Activated CD4-positive, CD25-positive, alpha-beta regulatory T cell treated with anti-CD3 and anti-CD28 coated beads, Interleukin-2, amount 50 U/mL, for 24 hours (primary cell): ENCODE data around the gene C1QTNF8.

Experiments
- ATAC-seq, 2 donors: fragments of 150-1000 bp; cut with Tn5 transposase; one replicate each; pipeline ENCODE4 v1.10.0; 2021; ENCODE audit warnings: mild to moderate bottlenecking in 1 of 2, moderate library complexity in 1 of 2

The C1QTNF8 gene

GRCh38 chr16:1057252-1057932 is 38.7 kb downstream of the C1QTNF8 start:
- ATAC-seq: peak; percentile 46 to 50

DNA sequence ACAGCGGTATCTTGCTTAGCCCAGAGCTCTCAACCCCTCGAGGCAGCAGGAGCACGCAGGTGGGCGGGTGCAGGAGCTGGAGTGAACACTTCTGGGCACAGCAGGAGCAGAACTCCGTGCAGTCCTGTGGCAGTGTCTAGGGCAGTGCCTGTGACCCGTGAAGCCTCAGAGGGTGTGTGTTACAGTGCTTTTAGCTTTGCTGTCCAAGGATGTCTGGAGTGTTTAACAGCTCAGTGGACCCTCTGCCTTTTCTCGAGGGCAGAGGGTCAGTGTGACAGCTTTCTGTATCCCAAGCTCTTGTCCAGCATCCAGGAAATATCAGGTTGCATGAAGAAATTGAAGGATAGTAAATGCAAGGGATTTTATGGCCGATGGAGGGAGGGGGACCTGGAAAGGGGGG is 39.8 kb downstream of the C1QTNF8 start:
- no peak for ATAC-seq

GRCh38 chr16:1055557-1055924 is 40.5 kb downstream of the C1QTNF8 start:
- no peak for ATAC-seq

DNA sequence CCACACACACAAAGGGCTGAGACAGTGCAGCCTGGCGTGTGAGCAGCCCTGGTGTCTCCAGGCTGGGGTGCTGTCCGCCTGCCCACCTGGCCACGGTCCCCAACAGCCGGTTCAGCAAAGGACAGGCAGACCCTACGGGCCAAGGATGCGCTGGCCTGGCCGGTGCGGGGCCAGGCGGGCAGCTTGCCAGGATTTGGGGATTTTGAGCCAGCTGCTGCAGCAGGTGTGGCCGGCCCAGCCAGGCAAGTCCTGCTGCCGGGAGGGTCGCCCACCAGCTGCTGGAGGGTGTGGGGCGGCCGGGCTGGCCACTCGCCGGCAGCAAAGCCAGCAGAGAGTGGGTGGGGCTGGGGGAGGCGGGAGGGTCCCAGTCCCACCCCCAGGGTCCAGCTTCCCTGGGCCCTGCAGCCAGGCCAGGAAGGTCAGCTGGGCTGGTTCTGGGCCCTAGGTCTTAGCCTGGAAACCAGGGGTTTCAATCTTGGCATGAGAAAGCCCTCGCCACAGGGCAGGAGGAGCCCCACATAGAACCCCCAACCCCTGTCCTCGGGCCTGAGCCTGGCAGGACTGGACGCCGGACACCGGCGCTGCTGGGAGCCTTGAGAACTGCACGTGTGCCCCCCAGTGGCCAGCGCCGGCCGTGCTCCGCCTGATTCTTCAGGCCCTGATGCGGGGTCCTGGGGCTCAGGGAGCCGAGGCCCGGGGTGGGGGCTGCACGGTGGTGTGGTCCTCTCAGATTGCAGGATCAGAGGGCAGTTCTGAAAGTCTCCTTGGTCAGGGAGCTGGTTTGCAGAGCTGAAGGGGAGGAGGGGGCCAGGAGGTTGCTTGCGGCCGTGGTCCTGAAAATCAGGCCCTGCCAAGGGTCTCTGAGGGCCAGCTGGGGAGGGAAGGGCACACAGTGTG is 41.1 kb downstream of the C1QTNF8 start:
- ATAC-seq: peak; percentile 24 to 37

- no peak for ATAC-seq
These were observed 42.2 kb downstream of the C1QTNF8 start for GRCh38 chr16:1053700-1054368.

- ATAC-seq: no peak
These were observed 42.9 kb downstream of the C1QTNF8 start for GRCh38 chr16:1053121-1053521.

DNA sequence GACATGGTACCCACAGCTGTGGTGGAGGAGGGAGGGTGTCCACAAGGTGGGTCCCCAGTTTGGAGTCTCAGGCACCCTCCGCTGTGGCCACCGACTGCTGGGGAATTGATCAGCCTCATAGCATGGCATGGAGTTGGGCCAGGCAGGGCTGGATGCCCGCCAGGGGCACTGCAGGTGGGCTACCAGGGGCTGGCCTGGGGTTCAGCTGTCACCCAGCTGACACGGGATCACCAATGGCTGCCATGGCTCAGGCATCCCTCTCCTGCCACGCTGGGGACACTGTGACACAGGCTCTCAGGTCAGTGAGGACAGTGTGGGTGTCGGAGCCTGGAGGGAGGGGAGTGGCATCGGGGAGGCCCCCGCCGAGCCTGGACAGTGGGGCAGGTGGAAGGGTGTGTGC is 43.3 kb downstream of the C1QTNF8 start:
- ATAC-seq: no peak

DNA sequence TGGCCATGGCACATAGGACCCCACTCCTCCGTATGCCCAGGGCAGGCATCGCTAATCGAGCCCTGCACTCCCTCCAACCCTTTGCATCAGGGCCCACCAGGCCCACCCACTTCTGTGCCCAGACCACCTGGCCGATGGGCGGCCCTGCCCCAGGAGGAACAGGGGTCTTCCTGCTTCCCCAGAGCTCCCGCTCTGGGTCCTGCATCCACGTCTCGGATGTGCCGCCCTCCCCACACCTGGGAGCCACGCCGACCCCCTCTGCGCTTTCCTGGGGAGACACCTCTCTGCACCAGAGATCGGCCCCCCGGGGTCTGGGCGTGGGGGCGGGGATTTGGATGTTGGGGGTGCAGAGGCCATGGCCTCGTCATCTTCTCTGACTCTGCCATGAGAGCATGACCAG is 44.6 kb downstream of the C1QTNF8 start:
- ATAC-seq: no peak

GRCh38 chr16:1050921-1051320 is 45.1 kb downstream of the C1QTNF8 start:
- ATAC-seq: no peak

GRCh38 chr16:1050516-1050915 is 45.5 kb downstream of the C1QTNF8 start:
- no peak for ATAC-seq

GRCh38 chr16:1049976-1050247 is 46.1 kb downstream of the C1QTNF8 start:
- ATAC-seq: no peak

- ATAC-seq: no peak
These were observed 46.7 kb downstream of the C1QTNF8 start for GRCh38 chr16:1049113-1049975.

- no peak for ATAC-seq
These were observed 47.5 kb downstream of the C1QTNF8 start for GRCh38 chr16:1048442-1049112.

DNA sequence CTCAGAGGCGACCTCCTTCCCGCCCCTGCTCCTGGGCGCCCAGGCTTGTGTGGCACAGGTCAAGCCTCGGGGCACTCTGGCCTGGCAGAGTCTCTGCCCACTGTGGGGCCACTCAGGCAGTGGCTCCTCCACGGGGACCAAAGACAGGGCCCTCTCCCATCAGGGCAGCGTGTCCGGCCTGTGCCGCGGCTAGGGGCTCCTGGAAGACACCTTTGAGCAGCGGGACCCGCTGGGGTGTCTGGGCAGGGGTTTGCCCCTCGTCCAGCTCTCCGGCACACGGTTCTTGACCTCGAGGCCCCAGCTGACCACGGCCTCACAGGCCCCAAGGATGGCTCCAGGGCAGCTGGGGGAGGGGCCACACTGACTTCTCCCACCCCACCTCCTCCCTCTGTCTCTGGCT is 48.2 kb downstream of the C1QTNF8 start:
- no peak for ATAC-seq

DNA sequence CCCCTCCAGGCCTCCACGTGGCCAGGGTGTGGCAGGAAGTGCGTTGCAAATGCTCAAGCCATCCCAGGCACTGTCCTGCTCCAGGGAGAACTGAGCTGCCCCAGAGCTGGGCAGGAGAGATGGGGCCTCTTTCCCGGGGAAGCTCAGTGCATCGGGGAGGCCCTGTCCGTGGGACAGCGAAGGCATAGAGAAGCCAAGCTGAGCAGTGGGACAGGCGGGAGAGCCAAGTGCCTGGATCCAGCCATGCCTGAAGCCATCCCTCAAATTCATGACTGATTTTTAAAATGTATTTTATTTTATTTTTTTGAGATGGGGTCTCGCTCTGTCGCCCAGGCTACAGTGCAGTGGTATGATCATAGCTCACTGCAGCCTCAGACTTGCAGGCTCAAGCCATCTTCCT is 48.9 kb downstream of the C1QTNF8 start:
- ATAC-seq: no peak

GRCh38 chr16:1045993-1046911 is 49.8 kb downstream of the C1QTNF8 start:
- no peak for ATAC-seq

DNA sequence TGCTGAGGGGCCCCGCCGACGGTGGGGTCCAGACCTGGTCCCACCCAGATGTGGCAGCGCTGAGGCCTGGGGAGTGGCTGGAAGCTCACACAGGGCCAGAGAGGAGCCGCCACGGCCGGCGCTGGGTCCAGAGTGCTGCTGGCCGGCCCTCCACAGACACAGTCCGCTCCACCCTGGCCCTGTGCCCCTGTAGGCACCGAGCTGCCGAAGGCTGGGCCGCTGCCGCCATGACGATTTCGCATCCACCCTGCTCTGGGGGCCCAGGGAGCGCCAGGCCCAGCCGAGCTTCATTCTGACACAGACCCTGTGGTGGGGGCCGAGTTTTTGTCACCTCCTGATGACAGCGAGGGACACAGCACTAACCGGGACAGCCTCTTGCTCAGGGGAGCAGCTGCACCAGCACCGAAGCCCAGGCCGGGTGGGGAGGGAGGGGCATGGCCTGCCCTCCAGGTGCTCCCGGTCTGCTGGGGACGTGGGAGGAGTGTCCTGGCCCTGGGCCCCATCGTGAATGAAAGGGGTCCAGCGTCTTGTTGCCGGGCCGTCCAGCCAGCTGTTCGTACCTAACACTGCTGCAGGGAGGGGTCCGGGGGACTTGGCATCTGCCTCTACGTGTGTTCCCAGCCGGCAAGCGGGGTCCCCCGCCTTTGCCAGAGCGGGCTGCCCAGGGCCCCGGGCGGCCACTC is 50.6 kb downstream of the C1QTNF8 start:
- ATAC-seq: no peak

- ATAC-seq: no peak
These were observed 51.4 kb downstream of the C1QTNF8 start for GRCh38 chr16:1044460-1045309.

DNA sequence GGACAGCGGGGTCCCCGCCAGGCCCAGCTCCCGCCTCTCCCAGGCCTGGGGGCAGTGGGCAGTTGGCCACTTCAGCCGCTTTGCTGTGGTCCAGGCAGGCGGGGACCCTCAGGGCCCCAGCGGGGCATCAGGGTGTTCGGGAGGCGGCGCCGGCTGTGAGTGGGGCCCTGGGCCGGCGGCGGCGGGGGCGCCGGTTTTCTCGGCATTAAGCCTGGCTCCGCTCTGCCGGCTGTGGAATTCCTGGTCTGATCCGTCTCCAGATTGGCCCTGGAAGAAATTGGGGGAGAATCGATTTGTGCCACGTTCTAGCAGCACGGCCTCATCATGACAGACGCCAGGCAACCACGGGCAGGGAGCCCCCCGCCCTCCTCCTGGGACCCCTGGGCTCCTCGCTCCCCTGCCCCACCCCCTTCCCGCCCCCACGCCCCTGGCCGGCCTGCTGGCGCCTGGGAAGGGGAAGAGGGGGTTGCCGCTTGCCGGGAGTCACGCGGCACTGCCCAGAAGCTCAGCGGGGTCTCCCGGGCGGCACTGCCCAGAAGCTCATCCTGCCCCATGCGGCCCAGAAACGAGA is 52.1 kb downstream of the C1QTNF8 start:
- ATAC-seq: no peak
